ENCODE measurements around the gene SFXN3.

Gene SFXN3

GRCh38 chr10:101031128-101031795, at the start of gene SFXN3, which contains the start of gene PDZD7:
TSS of gene SFXN3 (plus strand) at chr10:101031234. CDS start at chr10:101034695, 3,461 bp downstream.
TSS of gene PDZD7 (minus strand) at chr10:101031129. CDS start at chr10:101030219, 910 bp downstream.
- DNase-seq: peak; percentile 77 to 90 (median 84)

- no peak for DNase-seq
Observed at GRCh38 chr10:100982916-100983830, 47.9 kb upstream of the SFXN3 start.

DNA sequence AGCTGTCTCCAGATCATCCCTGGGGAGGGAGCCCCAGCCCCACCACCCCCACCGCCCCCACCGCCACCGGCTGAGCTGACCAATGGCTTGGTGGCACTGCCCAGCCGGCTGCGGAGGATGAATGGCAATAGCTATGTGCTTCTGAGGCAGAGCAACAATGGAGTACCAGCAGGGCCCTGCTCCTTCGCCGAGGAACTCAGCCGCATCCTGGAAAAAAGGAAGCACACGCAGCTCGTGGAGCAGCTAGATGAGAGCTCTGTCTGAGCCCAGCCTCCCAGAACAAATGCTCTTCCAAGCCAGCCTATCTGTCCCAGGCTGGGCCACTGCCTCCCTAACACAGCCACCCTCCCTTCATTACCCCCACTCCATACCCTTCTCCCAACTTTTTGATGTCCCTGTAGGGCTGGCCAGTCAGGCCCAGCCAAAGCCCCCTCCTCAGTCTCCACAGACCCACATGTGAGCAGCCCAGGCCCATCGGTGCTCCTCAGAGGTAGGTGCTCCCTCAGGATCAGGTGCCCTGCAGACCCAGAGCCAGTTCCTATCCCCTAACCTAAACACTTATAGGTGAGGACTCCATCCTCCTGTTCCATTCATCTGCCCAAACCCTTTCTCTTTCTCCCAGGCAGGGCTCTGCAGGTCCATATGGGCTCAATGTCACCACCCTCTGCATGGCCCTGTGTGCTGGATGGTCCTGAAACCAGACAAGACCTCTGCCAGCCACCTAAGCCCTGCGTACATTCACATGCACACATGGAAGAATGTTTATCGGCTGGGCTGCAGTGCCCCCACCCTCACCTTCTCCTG, 47.0 kb upstream of the SFXN3 start:
- no peak for DNase-seq

- DNase-seq: no peak
Observed at GRCh38 chr10:100984672-100985177, 46.3 kb upstream of the SFXN3 start.

- no peak for DNase-seq
Observed at GRCh38 chr10:100985336-100985735, 45.7 kb upstream of the SFXN3 start.

DNA sequence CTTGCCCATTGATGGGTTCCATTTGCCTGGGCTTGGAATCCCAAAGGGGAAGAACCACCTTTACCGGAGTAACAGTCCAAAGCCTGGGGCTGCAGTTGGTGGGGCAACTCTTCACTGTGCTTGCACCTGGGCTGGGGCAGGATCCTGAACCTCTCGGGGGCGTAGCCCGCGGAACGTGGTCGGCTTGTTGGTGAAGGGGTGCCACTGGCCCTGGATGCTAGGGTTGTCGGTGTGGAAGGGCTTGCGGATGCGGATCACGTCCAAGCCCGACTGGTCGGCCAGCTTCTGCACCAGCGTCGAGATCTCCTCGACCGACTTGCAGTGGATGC, 44.4 kb upstream of the SFXN3 start:
- no peak for DNase-seq

DNA sequence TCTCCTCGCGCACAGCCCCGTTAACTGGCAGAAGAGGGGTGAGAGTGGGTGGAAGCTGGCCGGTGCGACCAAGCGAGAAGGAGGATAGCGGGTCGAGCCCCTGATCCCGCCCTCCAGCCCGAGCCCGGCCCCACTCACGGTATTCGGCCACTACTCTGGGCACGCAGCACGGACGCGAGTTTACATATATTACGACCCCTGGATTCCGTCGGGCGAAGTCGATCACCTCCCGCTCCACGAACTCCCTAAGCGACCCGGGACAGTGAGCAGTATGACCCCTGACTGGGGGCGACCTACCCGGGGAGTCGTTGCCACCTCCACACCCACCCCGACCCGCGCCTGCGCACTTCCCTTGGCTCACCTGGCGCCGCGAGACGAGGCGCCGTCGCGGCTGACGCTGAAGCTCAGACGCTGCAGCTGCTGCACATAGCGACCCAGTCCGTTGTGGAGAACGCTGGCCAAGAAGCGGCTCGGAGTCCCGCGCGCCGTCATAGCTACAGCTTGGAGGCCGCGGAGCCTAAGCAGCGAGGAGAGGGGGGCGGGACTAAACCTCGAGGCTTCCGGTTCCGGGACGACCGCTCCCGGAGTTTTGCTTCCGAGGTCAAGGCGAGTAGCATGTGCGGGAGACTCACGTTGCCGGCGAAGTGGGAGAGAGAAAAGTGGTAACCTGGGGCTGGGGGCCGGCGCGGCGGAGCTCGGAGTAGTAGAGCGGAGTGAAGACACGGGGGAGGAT, 43.9 kb upstream of the SFXN3 start, which contains the start of the genes MRPL43 and TWNK:
MRPL43 (minus strand) TSS at position 546 of the 733 bp plus-strand sequence; CDS start at position 492, 54 bp downstream.
TWNK (plus strand) TSS at position 592 of the 733 bp plus-strand sequence. CDS start 668 bp downstream, outside the sequence.
- peak; percentile 57 to 77 (median 77) for DNase-seq

DNA sequence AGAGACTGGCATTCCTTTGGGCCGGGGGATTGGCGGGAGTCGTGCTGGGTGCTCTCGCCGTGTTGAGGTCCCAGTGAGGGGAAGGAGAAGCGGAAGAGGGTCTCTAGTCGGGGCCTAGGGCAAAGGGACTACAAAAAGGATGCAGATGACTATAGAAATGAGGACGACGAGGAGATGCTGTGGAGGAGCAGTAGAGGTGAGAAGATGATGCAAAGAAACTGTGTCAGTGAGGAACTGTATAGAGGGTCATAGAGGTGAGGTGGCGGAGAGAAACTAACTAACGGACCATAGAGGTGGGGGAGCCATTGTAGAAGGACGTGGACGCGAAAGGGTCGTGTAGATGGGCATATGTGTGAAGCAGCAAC, 43.4 kb upstream of the SFXN3 start:
- DNase-seq: no peak

DNA sequence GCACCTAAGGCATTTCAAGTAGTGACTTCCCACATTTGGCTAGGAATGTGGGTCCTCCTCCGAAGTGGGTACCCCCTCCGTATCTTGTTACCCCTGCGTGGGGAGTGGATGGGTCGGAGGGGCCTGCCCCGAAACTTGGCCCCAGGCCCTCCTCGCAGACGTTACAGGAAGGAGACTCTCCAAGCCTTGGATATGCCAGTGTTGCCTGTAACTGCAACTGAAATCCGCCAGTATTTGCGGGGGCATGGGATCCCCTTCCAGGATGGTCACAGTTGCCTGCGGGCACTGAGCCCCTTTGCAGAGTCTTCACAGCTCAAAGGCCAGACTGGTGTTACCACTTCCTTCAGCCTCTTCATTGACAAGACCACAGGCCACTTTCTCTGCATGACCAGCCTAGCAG, 42.9 kb upstream of the SFXN3 start:
- no peak for DNase-seq

DNA sequence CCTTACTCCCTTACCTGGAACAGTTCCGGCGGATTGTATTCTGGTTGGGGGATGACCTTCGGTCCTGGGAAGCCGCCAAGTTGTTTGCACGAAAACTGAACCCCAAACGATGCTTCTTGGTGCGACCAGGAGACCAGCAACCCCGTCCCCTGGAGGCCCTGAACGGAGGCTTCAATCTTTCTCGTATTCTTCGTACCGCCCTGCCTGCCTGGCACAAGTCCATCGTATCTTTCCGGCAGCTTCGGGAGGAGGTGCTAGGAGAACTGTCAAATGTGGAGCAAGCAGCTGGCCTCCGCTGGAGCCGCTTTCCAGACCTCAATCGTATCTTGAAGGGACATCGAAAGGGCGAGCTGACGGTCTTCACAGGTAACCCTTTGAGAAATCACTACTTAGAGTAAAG, 41.9 kb upstream of the SFXN3 start:
- DNase-seq: no peak

DNA sequence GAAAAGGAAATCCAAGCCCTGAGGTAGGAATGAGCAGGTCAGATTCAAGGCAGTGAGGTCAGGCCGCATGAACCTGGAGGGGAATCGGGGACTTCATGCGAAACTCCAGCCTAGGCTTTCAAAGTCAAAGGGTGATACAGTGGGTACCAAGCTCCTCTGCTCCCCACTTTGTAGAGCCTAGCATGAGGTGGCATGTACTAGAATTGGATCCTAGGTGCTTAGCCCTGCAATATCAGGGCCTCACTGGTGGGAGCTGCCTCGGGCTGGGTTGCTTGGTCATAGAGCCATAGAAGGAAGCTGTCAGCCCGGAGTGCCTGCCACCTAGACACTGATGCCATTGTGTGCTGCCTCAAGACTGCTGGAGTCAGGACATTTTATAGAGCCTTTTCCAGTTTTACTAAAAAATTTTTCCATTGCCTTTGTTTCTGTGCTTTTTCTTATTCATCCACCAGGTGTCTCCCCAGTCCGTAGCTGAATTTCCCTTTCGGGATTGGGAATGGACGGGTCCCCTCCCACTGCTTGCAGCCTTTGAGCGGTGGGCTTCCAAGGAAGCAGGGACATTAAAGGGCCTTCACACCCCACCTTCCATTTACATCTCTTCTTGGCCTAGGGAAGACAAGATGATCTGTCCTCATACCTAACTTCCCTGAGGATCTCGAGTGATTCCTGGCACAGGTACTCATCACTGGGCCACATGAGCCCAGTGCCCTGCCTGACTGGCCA, 36.9 kb upstream of the SFXN3 start:
- DNase-seq: peak in 1 of 3 experiments; percentile 18

- DNase-seq: no peak
Observed at GRCh38 chr10:100995181-100995580, 35.9 kb upstream of the SFXN3 start.

DNA sequence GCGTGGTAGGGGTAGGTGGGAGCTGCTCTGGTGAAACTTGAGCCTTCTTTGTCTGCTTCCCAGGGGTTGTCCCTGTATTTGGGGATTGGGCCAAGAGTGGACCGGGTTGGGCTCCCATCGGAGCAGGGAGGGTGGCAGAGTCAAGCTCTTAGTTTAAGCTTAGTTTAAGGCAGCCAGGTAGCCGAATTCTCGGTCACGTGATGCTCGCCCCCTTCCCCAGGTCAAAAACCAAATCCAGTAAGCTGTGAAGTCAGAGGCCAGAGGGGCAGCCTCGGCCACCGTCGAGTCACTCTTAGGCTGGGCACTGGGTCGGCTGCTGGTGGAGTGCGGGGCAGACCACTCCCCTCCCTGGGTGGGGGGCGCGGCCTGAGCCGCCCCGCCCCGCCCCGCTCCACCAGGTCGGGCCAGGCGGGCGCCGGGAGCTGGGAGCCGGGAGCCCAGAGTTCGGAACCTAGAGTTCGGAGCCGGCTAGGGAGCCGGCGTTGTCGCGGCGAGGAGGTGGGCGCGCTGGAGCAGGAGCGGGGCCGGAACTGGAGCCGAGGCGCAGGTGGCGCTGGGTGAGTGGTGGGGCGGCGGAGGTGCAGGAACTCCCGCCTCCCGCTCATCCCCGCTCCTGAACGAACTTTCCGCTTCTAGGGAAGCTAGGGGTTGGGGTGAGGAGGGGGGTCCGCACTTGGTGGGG, 34.2 kb upstream of the SFXN3 start:
- peak; percentile 10 to 66 (median 59) for DNase-seq

GRCh38 chr10:100997360-100998182, 33.5 kb upstream of the SFXN3 start:
- peak in 2 of 3 experiments; percentile 46 to 72 for DNase-seq

DNA sequence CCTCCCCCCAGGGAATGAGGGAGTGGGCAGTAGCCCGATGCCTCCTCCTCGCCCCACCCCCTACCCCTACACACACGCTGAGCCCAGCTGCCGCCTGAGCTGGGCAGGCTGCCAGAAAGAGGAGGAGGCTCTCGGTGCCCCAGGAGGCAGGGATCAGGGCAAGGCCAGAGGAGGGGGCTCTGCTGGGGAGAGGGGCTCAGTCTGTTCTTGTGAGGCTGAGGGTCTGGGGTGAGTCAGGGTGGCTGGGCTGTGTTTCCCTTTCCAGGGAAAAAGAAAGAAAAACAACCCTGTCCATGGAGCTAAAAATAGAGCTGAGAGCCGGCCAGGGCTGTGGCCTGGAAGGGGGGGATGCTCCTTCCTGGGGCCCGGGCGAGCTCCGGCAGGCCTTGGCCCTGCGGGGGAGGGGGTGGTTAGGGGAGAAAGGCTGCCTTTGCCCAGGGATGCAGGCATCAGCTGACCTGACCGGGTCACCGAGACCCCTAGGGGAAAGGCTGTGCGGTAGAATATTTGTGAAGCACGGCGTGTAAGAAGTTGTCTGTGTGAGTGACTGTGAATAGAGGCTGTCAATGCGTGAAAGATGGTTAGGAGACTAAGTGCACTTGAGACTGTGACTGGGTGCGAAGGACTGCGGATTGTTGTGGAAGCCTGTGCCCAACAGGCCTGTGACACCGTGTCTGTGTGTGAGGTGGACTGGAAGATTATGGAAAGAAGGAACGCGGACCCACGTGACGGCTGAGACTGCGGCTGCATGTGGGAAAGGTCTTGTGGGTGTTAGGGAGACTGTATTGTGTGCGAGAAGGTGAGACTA, 32.6 kb upstream of the SFXN3 start:
- peak; percentile 80 to 95 (median 87) for DNase-seq

DNA sequence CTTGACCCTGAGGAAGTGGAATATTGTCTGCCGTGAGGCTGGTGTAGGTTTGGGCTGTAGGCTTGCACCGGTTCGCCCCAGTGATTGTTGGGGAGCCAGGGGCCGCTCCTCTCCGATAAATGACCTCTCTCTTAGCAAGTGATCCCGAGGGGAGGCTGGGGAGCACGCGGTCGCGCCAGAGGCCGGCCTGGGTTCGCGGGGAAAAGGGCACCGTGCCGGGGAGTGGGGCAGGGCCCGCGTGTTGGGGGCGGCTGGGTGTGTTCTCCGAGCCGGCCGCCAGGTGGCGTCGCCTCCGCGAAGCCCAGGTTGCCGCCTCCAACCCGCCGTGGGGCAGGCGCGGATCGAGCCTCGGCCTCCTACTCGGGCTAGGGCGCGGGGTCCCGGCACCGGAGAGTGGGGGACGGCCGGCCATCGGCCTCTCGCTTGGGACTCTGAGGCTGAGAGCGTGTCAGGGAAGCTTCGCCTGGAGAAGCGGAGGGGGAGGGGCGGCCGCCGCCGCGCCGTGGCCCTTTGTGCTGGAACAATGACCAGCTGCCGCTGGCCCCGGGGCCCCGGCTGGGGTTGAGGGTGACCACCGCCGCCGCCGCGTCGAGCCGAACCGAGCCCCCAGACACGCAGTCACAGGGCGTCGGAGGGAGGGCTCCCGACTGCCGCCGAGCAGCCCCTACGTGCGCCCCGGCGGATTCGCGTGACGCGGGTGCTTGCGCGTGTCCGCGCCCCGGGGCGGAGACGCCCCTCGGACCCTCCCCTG, 31.9 kb upstream of the SFXN3 start:
- DNase-seq: peak; percentile 40 to 77 (median 70)

DNA sequence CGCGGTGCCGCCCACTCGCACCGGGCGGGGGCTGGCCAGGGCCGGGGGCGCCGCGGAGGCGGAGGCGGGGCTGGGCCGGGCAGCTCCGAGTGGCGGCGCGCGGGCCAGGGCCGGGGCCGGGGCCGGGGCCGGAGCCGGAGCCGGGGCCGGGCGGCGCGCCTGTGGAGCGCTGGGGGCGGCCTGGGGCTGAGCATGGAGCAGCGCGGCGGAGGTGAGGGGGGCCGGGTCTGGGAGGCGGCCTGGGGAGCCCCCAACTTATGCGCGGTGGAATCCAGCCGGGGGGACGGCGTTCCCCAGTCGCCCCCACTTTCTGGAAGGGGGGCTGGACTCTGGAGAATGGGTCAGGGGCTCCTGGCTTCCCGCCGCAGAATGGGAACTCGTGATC, 31.3 kb upstream of the SFXN3 start, which contains the start of gene LZTS2:
LZTS2 (plus strand) TSS at position 67 of the 385 bp plus-strand sequence. CDS start 2,731 bp downstream, outside the sequence.
- no peak for DNase-seq
